ENCODE measurements around the gene IFNB1.

GRCh38 chr9:21104787-21105186 lies 27.0 kb upstream of the IFNB1 start:
- TF ChIP-seq CTCF (IDR thresholded peaks at IDR 0.05) (no peak), POLR2A (IDR thresholded peaks at IDR 0.05; ENCODE audit: low read depth) (no peak), POLR2AphosphoS5 (IDR thresholded peaks at IDR 0.05) (no peak), EP300 (IDR thresholded peaks at IDR 0.05) (no peak)

All from esophagus muscularis mucosa (tissue), 4 donors.